NCI-H1930 (cell line): ENCODE data around the gene ABCA10.
"Not testable (repeated sequence)": the region's sequence is repeated elsewhere in the genome, so short reads cannot be mapped to it uniquely, and the experiment has no call there.

Source experiments
- DNase-seq, 2 experiments: peaks; one replicate each; lab custom pipeline; 2025; lab: John Stamatoyannopoulos, UW

The ABCA10 gene

GRCh38 chr17:69168642-69169041, 60.0 kb downstream of the ABCA10 start:
- not testable (repeated sequence) for DNase-seq

GRCh38 chr17:69166957-69167356, 61.7 kb downstream of the ABCA10 start:
- DNase-seq, result no peak

GRCh38 chr17:69164206-69164605, 64.4 kb downstream of the ABCA10 start:
- no peak for DNase-seq

GRCh38 chr17:69159418-69159817, 69.2 kb downstream of the ABCA10 start:
- DNase-seq, result no peak

- no peak for DNase-seq
Measured at GRCh38 chr17:69154267-69154666, 74.4 kb downstream of the ABCA10 start.

- DNase-seq, result no peak
Measured at GRCh38 chr17:69150333-69150732, 78.3 kb downstream of the ABCA10 start.

GRCh38 chr17:69147460-69147859, 81.2 kb downstream of the ABCA10 start:
- no peak for DNase-seq

GRCh38 chr17:69144331-69145255, 84.0 kb downstream of the ABCA10 start:
- no peak for DNase-seq

- no peak for DNase-seq
Measured at GRCh38 chr17:69143683-69144231, 84.9 kb downstream of the ABCA10 start.

GRCh38 chr17:69143151-69143550, 85.5 kb downstream of the ABCA10 start:
- no peak for DNase-seq

- no peak for DNase-seq
Measured at GRCh38 chr17:69142175-69142802, 86.3 kb downstream of the ABCA10 start.

- no peak for DNase-seq
Measured at GRCh38 chr17:69141431-69142174, 87.0 kb downstream of the ABCA10 start, which contains the start of gene ABCA6. Gene ABCA6 (minus strand): TSS chr17:69141895. CDS start chr17:69140703, 1,192 bp downstream.

- DNase-seq, result no peak
Measured at GRCh38 chr17:69134112-69134511, 94.5 kb downstream of the ABCA10 start.

- DNase-seq, result no peak
Measured at GRCh38 chr17:69130627-69131296, 97.9 kb downstream of the ABCA10 start.

- no peak for DNase-seq
Measured at GRCh38 chr17:69123626-69124025, 105.0 kb downstream of the ABCA10 start.

GRCh38 chr17:69122065-69122464, 106.6 kb downstream of the ABCA10 start:
- no peak for DNase-seq

- DNase-seq, result no peak
Measured at GRCh38 chr17:69117855-69118784, 110.5 kb downstream of the ABCA10 start.

GRCh38 chr17:69111794-69112193, 116.8 kb downstream of the ABCA10 start:
- no peak for DNase-seq

GRCh38 chr17:69105907-69106730, 122.5 kb downstream of the ABCA10 start:
- no peak for DNase-seq
